ENCODE measurements around the gene IFT81.

DNA sequence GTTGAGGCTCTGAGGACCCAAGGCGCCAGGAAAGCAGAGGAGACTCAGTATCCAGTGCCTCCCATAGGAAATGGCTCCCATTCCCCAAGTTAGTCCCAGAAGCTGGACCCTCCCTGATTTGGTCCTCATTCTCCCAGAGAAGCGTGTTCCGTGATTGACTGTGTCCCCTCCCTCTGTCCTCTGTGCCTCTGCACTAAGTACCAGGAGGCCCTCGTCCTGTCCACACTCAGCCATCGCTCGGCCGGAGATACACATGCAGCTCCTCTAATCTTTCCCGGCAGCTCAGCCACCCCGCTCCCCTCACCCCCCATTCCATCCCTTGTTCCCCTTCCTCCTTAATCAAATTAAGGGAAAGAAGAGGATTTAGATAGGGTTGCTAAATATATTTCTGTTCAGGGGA, 128.6 kb downstream of the IFT81 start:
- no peak for TF ChIP-seq POLR2A (IDR thresholded peaks at IDR 0.05)
- TF ChIP-seq, protein P1, sequence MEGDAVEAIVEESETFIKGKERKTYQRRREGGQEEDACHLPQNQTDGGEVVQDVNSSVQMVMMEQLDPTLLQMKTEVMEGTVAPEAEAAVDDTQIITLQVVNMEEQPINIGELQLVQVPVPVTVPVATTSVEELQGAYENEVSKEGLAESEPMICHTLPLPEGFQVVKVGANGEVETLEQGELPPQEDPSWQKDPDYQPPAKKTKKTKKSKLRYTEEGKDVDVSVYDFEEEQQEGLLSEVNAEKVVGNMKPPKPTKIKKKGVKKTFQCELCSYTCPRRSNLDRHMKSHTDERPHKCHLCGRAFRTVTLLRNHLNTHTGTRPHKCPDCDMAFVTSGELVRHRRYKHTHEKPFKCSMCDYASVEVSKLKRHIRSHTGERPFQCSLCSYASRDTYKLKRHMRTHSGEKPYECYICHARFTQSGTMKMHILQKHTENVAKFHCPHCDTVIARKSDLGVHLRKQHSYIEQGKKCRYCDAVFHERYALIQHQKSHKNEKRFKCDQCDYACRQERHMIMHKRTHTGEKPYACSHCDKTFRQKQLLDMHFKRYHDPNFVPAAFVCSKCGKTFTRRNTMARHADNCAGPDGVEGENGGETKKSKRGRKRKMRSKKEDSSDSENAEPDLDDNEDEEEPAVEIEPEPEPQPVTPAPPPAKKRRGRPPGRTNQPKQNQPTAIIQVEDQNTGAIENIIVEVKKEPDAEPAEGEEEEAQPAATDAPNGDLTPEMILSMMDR (IDR thresholded peaks at IDR 0.05) = no peak
